Astrocyte (in vitro differentiated cells and primary cell): ENCODE measurements around the gene PTPN11. TPM values are rescaled to one million over a fixed set of nuclear protein-coding genes. Genes with fewer than 3 reads are reported as not detected.

Experiments used
- DNase-seq: peaks from one replicate; pipeline ENCODE4 v3.0.0-alpha.2; 2010; ENCODE audit warnings: low read depth
- FAIRE-seq: peaks from 2 replicates; lab custom pipeline; 2011; peaks lifted over from hg19 to GRCh38; lab: Jason Lieb, UNC
- H2AFZ ChIP-seq: 2 replicates; pipeline ENCODE4 v1.6.0; 2012; ENCODE audit warnings: low read depth, low read length, inconsistent platforms
- H3K27ac ChIP-seq: 2 replicates; pipeline ENCODE4 v1.5.1; 2011; ENCODE audit warnings: low read depth, low read length, inconsistent platforms
- H3K27me3 ChIP-seq: 2 replicates; pipeline ENCODE4 v1.6.0; 2011; ENCODE audit warnings: low read length, inconsistent platforms; ENCODE audit not compliant: insufficient read depth
- H3K36me3 ChIP-seq: 2 replicates; pipeline ENCODE4 v1.5.1; 2011; ENCODE audit warnings: low read length, inconsistent platforms; ENCODE audit not compliant: insufficient read depth
- H3K4me1 ChIP-seq: 2 replicates; pipeline ENCODE4 v1.5.1; 2011; ENCODE audit warnings: low read length, inconsistent platforms; ENCODE audit not compliant: insufficient read depth
- H3K4me2 ChIP-seq: 2 replicates; pipeline ENCODE4 v1.6.0; 2012; ENCODE audit warnings: low read length, inconsistent platforms
- H3K4me3 ChIP-seq: 2 replicates; pipeline ENCODE4 v1.5.1; 2011; ENCODE audit warnings: low read depth, mild to moderate bottlenecking, low read length, inconsistent platforms; ENCODE audit not compliant: insufficient read depth
- H3K79me2 ChIP-seq: 2 replicates; pipeline ENCODE4 v1.6.0; 2012; ENCODE audit warnings: mild to moderate bottlenecking, low read length, inconsistent platforms; ENCODE audit not compliant: insufficient read depth
- H3K9ac ChIP-seq: 2 replicates; pipeline ENCODE4 v1.6.0; 2012; ENCODE audit warnings: mild to moderate bottlenecking, low read length, inconsistent platforms
- H3K9me3 ChIP-seq: 2 replicates; pipeline ENCODE4 v1.5.1; 2012; ENCODE audit warnings: low read depth, mild to moderate bottlenecking, low read length, inconsistent platforms; ENCODE audit not compliant: insufficient read depth
- H4K20me1 ChIP-seq: 2 replicates; pipeline ENCODE4 v1.6.0; 2012; ENCODE audit warnings: low read length, inconsistent platforms; ENCODE audit not compliant: insufficient read depth
- H3K27ac Mint-ChIP-seq: one replicate; pipeline ENCODE4 v1.8.0; 2021; ENCODE audit warnings: mild to moderate bottlenecking, mixed read lengths; ENCODE audit not compliant: unreplicated experiment
- H3K27me3 Mint-ChIP-seq: one replicate; pipeline ENCODE4 v1.8.0; 2021; ENCODE audit warnings: low read depth, mixed read lengths; ENCODE audit not compliant: unreplicated experiment
- H3K36me3 Mint-ChIP-seq: one replicate; pipeline ENCODE4 v1.8.0; 2021; ENCODE audit warnings: low read depth, mixed read lengths; ENCODE audit not compliant: unreplicated experiment
- H3K4me1 Mint-ChIP-seq: one replicate; pipeline ENCODE4 v1.8.0; 2021; ENCODE audit warnings: low read depth, mixed read lengths; ENCODE audit not compliant: unreplicated experiment
- H3K4me3 Mint-ChIP-seq: one replicate; pipeline ENCODE4 v1.8.0; 2021; ENCODE audit warnings: mild to moderate bottlenecking, moderate library complexity, mixed read lengths; ENCODE audit not compliant: unreplicated experiment
- H3K9me3 Mint-ChIP-seq: one replicate; pipeline ENCODE4 v1.8.0; 2021; ENCODE audit warnings: mild to moderate bottlenecking, mixed read lengths; ENCODE audit not compliant: unreplicated experiment
- EZH2 ChIP-seq: IDR thresholded peaks from 2 replicates; pipeline ENCODE4 v1.6.1; 2012; ENCODE audit warnings: mild to moderate bottlenecking, low read length, inconsistent platforms; ENCODE audit not compliant: insufficient read depth
- total RNA-seq: library from RNA; stranded (reverse); gene quantifications from 2 replicates; pipeline ENCODE4 v1.2.1, GENCODE V29; 2021
- TF ChIP-seq, protein P1 (sequence below): IDR thresholded peaks from 2 replicates; pipeline ENCODE4 v1.5.1; 2011; ENCODE audit warnings: low read depth, mild to moderate bottlenecking, inconsistent platforms, low read length, moderate library complexity; ENCODE audit not compliant: insufficient read depth

The PTPN11 gene
- total RNA-seq, 1 donor from 2014 or later, result 143 TPM

DNA sequence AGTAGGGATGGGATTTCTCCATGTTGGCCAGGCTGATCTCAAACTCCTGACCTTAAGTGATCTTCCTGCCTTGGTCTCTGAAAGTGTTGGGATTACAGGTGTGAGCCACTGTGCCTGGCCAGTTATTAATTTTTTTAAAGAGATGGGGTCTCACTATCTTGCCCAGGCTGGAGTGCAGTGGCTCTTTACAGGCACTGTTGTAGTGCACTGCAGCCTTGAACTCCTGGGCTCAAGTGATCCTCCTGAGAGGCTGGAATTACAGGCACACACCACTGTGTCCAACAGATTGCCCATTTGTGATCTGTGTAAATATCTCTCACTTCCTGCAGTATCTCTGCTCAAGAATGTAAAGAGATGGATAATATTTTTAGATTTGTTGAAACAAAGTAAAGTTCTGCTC is 45.9 kb downstream of the PTPN11 start:
- no peaks in the 10 kb centered on the region for H3K4me1 ChIP-seq
- no peak overlapping the region for H2AFZ ChIP-seq
- peaks cover 7% of the 10 kb centered on the region for H3K36me3 ChIP-seq
- H3K4me2 ChIP-seq, result no peak overlapping the region
- H3K27me3 ChIP-seq, result no peaks in the 10 kb centered on the region
- no peak for TF ChIP-seq EZH2
- TF ChIP-seq, protein P1, sequence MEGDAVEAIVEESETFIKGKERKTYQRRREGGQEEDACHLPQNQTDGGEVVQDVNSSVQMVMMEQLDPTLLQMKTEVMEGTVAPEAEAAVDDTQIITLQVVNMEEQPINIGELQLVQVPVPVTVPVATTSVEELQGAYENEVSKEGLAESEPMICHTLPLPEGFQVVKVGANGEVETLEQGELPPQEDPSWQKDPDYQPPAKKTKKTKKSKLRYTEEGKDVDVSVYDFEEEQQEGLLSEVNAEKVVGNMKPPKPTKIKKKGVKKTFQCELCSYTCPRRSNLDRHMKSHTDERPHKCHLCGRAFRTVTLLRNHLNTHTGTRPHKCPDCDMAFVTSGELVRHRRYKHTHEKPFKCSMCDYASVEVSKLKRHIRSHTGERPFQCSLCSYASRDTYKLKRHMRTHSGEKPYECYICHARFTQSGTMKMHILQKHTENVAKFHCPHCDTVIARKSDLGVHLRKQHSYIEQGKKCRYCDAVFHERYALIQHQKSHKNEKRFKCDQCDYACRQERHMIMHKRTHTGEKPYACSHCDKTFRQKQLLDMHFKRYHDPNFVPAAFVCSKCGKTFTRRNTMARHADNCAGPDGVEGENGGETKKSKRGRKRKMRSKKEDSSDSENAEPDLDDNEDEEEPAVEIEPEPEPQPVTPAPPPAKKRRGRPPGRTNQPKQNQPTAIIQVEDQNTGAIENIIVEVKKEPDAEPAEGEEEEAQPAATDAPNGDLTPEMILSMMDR, result no peak
- no peaks in the 10 kb centered on the region for H3K9me3 ChIP-seq
- DNase-seq (no peak), FAIRE-seq (no peak)
- Mint-ChIP-seq H3K4me1 (no peaks in the 10 kb centered on the region), H3K4me3 (no peak overlapping the region), H3K27ac (no peak overlapping the region), H3K36me3 (peaks cover 6% of the 10 kb centered on the region), H3K9me3 (peaks cover 2% of the 10 kb centered on the region), H3K27me3 (no peaks in the 10 kb centered on the region)
- no peak overlapping the region for H3K4me3 ChIP-seq
- peaks cover 8% of the 10 kb centered on the region for H3K79me2 ChIP-seq
- no peak overlapping the region for H3K9ac ChIP-seq
- no peak overlapping the region for H3K27ac ChIP-seq
- H4K20me1 ChIP-seq, result peaks cover 34% of the 10 kb centered on the region

DNA sequence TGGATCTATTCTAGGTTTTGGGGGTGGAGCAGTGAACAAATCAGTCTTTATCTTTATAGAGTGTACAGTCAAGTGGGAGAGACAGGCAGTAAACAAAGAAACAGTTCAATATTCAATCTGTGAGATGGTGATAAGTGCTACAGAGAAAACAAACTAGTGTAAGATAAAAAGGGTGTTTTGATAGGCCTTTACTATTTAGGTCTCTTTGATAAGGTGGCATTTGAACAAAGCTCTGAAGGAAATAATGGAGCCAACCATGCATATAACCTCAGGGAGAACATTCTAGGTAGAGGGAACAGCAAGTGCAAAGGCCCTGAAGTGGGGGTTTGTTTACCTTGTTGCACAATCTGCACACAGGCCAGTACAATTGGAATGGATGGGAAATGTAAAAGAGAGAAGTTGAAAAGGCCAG is 47.3 kb downstream of the PTPN11 start:
- H3K4me2 ChIP-seq, result no peak overlapping the region
- Mint-ChIP-seq H3K27ac (no peak overlapping the region), H3K27me3 (no peaks in the 10 kb centered on the region), H3K4me1 (no peaks in the 10 kb centered on the region), H3K4me3 (no peak overlapping the region), H3K36me3 (peaks cover 6% of the 10 kb centered on the region), H3K9me3 (peaks cover 2% of the 10 kb centered on the region)
- no peak overlapping the region for H3K27ac ChIP-seq
- DNase-seq, result no peak
- no peaks in the 10 kb centered on the region for H3K4me1 ChIP-seq
- peaks cover 5% of the 10 kb centered on the region for H3K36me3 ChIP-seq
- H3K79me2 ChIP-seq, result peaks cover 8% of the 10 kb centered on the region
- H2AFZ ChIP-seq, result no peak overlapping the region
- peaks cover 47% of the 10 kb centered on the region for H4K20me1 ChIP-seq
- H3K9ac ChIP-seq, result no peak overlapping the region
- no peak for FAIRE-seq
- H3K9me3 ChIP-seq, result no peaks in the 10 kb centered on the region
- no peak overlapping the region for H3K4me3 ChIP-seq
- no peak for TF ChIP-seq EZH2
- no peaks in the 10 kb centered on the region for H3K27me3 ChIP-seq

DNA sequence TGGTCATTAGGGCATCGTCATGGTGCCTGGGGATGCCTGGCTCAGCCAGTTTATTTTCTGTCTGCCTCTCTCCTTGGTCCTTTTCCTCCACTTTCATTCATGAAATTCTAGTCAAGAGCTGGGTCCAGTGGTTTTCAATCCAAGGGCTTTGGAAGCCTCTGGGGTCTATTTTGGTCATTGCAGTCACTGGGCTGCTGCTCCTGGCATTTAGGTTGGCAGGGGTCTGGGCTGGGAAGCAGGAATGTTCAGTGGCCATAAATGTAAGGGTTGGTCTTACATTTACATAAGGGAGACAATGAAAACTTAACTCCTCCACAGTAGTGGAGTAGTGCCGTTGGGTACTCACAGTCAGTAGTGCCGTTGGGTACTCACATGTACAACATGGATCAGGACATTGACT is 48.1 kb downstream of the PTPN11 start:
- Histone ChIP-seq H3K4me3 (no peak overlapping the region), H3K4me2 (no peak overlapping the region), H3K27me3 (no peaks in the 10 kb centered on the region), H3K9me3 (no peaks in the 10 kb centered on the region), H2AFZ (no peak overlapping the region), H3K4me1 (no peaks in the 10 kb centered on the region), H3K79me2 (peaks cover 8% of the 10 kb centered on the region), H3K9ac (no peak overlapping the region), H3K27ac (no peak overlapping the region), H3K36me3 (peaks cover 5% of the 10 kb centered on the region), H4K20me1 (peaks cover 47% of the 10 kb centered on the region)
- Mint-ChIP-seq H3K4me3 (no peak overlapping the region), H3K27me3 (no peaks in the 10 kb centered on the region), H3K9me3 (peaks cover 2% of the 10 kb centered on the region), H3K36me3 (peaks cover 6% of the 10 kb centered on the region), H3K27ac (no peak overlapping the region), H3K4me1 (no peaks in the 10 kb centered on the region)
- DNase-seq (no peak), FAIRE-seq (no peak)
- TF ChIP-seq, protein P1, result no peak
- no peak for TF ChIP-seq EZH2
